HT1080 (cell line): ENCODE data around the gene SH3BP5. TPM values are rescaled to one million over a fixed set of nuclear protein-coding genes. Genes with fewer than 3 reads are reported as not detected.

Source experiments
- DNase-seq: peaks from one replicate; pipeline ENCODE4 v3.0.0-alpha.2; 2015; ENCODE audit warnings: low read depth
- small RNA-seq: library from RNA; depleted of rRNA; stranded (forward); fragments of <200 nt; gene quantifications from one replicate; pipeline ENCODE3, GENCODE V24; 2014
- total RNA-seq: library from RNA; depleted of rRNA; stranded (reverse); fragments of >200 nt; shearing (Covaris generic); gene quantifications from 2 replicates; pipeline ENCODE4 v1.2.3, GENCODE V29; 2014; rRNA removed

SH3BP5 gene
- total RNA-seq, 1 experiment from 2014 or later, result 28.8 TPM

DNA sequence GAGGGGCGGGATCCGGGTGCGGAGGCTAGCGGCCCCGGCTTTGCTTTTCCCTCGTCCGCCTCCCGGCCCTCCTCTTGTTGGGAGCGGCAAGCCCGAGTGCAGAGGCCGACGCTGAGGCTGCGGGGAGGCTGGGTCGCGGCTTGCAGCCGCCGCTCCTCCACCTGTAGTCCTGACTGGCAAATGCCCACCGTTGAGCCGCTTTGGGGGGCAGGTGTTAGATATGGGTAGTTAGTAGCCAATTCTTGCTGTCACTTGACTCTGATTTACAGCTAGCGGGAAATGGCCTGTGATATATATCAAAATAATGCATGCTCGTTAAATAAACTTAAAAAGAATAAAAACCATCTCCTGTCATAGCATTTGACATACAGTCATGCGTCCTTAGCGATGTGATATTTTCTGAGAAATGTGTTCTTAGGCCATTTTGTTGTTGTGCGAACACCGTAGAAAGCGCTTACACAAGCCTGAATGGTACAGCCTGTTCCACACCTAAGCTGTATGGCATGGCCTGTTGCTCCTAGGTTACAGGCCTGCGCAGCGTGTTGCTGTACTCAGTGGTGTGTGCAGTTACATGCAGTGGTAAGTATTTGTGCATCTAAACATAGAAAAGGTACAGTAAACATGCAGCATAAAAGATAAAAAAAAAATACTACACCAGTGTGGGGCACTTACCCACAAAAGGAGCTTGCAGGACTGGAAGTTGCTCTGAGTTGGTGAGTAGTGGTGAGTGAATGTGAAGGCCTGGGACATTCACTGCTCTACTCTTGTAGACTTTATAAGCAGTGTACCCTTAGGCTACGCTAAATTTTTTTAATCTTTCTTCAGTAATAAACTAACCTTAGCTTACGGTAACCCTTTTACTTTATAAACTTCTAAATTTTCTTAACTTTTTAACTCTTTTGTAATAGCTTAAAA lies 125.5 kb downstream of the SH3BP5 start:
- DNase-seq, result peak; percentile 47

GRCh38 chr3:15205934-15206661 lies 126.3 kb downstream of the SH3BP5 start, which contains the start of gene CAPN7:
CAPN7 (plus strand) TSS chr3:15206246; CDS start chr3:15206496, 250 bp downstream.
- peak; percentile 91 for DNase-seq

- no peak for DNase-seq
Observed at GRCh38 chr3:15205482-15205933, 126.9 kb downstream of the SH3BP5 start.

Small RNA genes lying within 50 kb of the gene (small RNA-seq; reads per million reads assigned to genes)
- not detected for gene HMGN2P7
- not detected for gene RNU6-454P

Other genes with a start within 250 kb of the SH3BP5 start
- gene RBSN, start 233.4 kb downstream of the SH3BP5 start, total RNA-seq, result 15.7 and 18.6 TPM in 2 replicates
- 17.4 and 20.8 TPM in 2 replicates for gene CAPN7, start 126.3 kb downstream of the SH3BP5 start, total RNA-seq
- 25.3 and 29.2 TPM in 2 replicates for gene METTL6, start 95.0 kb upstream of the SH3BP5 start, total RNA-seq
- 27.7 and 36.5 TPM in 2 replicates for gene EAF1, start 95.0 kb upstream of the SH3BP5 start, total RNA-seq
- 0.27 TPM in 1 of 2 replicates, not detected in the other for gene COLQ, start 189.1 kb upstream of the SH3BP5 start, total RNA-seq